ENCODE measurements around the gene CDA.

Gene CDA

GRCh38 chr1:20618550-20618949, 29.7 kb downstream of the CDA start:
- DNase-seq = no peak

GRCh38 chr1:20619999-20620398, 31.1 kb downstream of the CDA start:
- no peak for DNase-seq

GRCh38 chr1:20621012-20621411, 32.1 kb downstream of the CDA start:
- no peak for DNase-seq

- DNase-seq = no peak
Measured at GRCh38 chr1:20624709-20625108, 35.8 kb downstream of the CDA start.

- no peak for DNase-seq
Measured at GRCh38 chr1:20625176-20626097, 36.5 kb downstream of the CDA start.

- no peak for DNase-seq
Measured at GRCh38 chr1:20626098-20626427, 37.2 kb downstream of the CDA start.

GRCh38 chr1:20626524-20626923, 37.6 kb downstream of the CDA start:
- DNase-seq = no peak

- no peak for DNase-seq
Measured at GRCh38 chr1:20630729-20631128, 41.8 kb downstream of the CDA start.

- no peak for DNase-seq
Measured at GRCh38 chr1:20632386-20632785, 43.5 kb downstream of the CDA start.

DNA sequence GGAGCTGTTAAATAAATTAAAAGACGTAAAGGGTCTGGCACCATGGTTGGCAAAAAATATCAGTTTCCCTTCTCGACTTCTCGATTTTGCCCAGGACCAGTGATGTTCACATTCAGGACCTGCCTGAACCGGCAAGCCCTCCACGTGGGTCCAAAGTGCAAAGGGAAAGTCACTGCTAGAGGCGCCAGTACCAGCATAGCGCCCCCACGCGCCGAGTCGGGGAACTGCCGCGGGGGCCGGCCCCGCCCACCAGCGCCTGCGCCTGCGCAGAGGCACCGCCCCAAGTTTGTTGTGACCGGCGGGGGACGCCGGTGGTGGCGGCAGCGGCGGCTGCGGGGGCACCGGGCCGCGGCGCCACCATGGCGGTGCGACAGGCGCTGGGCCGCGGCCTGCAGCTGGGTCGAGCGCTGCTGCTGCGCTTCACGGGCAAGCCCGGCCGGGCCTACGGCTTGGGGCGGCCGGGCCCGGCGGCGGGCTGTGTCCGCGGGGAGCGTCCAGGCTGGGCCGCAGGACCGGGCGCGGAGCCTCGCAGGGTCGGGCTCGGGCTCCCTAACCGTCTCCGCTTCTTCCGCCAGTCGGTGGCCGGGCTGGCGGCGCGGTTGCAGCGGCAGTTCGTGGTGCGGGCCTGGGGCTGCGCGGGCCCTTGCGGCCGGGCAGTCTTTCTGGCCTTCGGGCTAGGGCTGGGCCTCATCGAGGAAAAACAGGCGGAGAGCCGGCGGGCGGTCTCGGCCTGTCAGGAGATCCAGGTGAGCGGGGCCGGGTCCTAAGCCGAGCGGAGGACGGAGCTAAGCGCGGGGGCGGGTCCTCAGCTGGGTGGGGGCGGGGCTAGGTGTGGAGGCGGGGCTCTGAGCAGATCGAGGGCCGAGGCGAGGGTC, 44.5 kb downstream of the CDA start, which contains the start of gene PINK1:
TSS of gene PINK1 (plus strand) at position 269 of the 875 bp plus-strand sequence. CDS start at position 360, 91 bp downstream.
- DNase-seq = peak; percentile 60

DNA sequence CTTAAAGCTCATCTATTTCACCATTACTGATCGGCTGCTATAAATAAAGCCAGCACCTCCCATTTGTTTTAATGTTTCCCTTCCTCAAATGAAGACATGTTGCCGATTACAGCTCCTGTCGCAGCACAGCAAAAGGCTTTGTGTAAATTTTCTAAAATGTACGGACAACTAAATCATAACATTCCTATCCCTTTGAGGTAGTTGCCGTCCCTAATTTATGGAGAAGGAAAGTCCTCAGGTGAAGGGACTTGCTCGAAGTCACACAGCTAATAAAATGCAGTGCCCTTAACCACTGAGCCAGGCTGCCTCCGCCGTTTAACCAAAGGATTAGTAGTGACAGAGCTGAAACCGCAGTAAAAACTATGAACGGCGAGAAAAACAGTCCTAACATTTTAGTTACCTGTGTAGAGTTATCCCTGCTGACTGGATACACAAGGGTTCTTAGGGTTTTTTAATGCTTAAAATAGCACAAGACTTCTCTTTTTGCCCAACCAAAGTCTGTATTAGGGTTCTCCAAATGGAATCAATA, 45.2 kb downstream of the CDA start:
- DNase-seq = no peak

DNA sequence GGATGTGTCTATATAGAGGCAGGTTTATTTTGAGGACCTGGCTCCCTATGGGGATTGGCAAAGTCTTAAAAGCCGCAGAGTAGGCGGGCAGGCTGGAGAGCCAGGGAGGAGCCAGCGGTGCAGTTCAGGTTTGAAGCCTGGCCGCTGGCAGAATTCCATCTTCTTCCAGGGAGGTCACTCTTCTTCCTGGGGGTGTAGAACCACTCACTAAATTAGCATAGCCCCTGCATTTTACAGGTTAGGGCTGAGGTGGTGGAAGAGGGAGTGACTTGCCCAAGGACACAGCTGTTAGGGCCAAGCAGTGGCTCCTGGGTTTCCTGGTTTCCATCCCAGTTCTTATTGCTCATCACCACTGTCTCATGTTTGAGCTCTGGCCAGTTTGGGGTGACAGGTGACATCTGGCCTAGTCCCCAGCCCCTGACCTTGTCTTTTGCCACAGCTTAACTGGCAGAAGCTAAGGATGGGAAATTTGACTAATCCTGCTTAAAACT, 45.7 kb downstream of the CDA start:
- DNase-seq = peak; percentile 47

DNA sequence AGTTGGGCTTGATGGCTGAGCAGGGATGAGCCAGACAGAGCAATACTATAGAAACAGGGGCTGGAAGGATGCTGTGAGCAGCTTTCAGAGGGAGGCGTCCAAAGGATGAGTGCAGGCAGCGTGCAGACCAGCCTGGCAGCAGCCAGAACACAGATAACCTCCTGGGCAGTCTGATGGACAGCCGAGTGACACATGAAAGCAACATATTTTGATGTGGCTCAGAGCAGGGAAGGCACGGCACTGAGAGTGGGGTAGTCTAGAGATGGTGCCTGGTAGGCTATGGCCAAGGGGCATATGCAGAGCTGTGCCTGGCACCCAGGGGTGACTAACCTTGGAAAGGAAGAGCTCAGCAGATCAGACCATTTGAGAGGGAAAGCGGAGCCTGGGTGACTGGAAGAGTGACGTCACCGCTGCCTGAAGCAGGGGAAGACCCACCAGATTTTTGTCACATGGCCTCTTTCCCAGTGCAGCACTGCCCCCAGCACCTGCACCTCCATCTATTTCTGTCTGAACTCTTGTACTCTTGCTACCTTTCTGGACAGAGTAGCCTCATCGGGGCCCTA, 48.0 kb downstream of the CDA start:
- no peak for DNase-seq

GRCh38 chr1:20640183-20640597, 51.3 kb downstream of the CDA start:
- DNase-seq = peak; percentile 47

DNA sequence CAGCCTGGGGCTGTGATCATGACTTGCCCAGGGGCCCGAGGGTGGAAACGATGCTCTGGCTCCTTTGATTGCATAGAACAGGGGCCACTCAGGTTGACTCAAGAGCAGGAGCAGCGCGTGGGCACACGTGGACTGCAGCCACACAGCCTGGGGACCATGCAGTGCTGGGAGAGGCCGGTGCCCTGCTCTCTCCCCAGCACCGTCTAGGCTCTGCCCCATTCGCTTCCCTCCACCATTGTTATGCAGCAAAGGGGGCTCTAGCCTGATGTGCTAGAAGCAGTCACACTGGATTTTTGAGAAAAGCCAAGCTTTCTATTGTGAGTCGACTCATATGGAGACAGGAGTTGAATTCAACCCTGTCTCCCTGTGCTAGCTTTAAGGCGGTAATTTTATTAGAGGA, 53.1 kb downstream of the CDA start:
- DNase-seq = no peak

- DNase-seq = no peak
Measured at GRCh38 chr1:20643080-20643479, 54.2 kb downstream of the CDA start.

DNA sequence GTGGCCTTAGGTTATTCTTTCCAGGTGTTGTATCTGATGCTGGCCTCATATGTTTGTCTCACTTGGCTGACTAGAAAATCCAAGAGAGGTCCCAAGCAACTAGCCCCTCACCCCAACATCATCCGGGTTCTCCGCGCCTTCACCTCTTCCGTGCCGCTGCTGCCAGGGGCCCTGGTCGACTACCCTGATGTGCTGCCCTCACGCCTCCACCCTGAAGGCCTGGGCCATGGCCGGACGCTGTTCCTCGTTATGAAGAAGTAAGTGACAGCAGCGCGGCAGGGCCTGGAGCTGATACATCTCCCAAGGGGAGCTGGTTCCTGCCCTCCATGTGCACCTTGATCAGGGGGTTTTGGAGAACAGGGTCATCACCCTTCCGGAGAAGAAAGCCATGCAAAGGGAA, 55.5 kb downstream of the CDA start:
- DNase-seq = no peak

DNA sequence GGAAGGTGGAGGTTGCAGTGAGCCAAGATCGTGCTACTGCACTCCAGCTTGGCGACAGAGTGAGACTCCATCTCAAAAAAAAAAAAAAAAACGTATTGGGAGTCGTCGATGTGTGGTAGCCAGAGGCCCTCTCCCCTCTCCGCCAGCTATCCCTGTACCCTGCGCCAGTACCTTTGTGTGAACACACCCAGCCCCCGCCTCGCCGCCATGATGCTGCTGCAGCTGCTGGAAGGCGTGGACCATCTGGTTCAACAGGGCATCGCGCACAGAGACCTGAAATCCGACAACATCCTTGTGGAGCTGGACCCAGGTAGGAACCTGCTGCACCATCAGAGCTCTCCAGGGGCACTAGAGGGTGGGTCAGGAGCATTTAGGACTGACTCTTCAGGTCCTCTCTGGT, 56.5 kb downstream of the CDA start:
- no peak for DNase-seq

GRCh38 chr1:20648438-20648837, 59.5 kb downstream of the CDA start:
- no peak for DNase-seq

GRCh38 chr1:20648946-20649345, 60.0 kb downstream of the CDA start:
- no peak for DNase-seq

DNA sequence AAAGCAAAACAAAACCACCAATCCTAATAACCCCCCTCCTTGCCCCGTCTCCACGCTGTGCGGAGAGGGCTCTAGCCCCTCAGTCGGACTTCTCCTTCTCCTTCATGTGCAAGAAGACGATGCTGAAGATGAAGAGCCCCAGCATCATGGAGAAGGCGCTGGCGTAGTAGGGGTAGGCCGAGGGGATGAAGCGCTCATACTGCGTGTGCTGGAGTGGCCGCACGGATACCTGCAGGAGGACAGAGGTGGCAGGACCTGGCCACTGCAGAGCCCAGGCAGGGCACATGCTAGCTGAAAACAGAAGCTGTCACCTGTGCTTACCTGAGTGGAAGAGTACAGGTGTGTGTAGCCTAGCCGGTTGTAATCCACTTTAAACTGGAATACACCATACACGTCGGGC, 63.4 kb downstream of the CDA start:
- no peak for DNase-seq

DNA sequence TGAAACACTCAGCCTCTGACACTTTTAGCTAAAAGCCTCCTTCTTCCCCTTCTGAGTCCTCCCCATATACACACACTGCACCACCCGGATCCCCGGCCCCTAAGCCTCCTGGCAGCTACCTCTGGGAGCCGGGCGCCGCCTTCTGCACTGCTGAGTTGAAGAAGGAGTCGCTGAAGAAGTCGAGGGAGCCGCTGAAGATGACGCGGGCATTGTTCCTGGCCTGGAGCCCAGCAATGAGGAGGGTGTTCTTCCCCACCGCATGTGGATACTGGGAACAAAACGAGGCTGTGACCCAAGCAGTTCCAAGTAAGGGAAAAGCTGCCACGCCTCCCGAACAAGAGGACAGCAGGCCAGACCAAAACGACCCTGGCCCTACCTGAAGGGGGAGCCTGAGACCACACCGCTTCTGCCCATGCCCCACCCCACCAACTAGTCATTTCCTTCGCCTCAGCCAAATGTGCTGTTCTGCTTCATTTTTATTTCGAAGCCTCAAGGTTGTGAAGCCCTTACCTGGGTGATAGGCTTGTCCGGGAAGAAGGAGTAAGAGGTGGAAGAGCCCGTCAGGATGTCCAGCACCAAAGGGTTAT, 65.3 kb downstream of the CDA start:
- no peak for DNase-seq

DNA sequence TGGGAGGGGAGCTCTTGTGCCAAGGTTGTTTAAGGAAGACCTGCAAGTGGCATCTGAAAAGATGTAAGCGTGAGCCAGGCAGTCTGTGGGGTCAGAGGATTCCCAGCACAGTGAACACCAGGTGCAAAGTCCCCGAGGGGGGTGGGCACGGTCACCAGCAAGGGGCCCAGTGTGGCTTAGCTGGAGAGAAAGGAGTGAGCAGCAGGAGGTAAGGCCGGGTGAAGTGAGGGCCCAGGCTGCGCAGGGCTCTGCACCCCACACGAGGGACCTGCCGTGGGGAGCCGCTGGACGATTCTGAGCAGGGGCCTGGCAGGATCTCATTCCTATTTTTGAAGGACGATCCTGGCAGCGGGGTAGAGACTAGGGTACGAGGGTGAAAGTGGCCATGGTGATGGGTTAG, 68.1 kb downstream of the CDA start:
- DNase-seq = no peak

Data from HCEC 1CT (cell line).